ENCODE results near the gene EDAR.

The EDAR gene

DNA sequence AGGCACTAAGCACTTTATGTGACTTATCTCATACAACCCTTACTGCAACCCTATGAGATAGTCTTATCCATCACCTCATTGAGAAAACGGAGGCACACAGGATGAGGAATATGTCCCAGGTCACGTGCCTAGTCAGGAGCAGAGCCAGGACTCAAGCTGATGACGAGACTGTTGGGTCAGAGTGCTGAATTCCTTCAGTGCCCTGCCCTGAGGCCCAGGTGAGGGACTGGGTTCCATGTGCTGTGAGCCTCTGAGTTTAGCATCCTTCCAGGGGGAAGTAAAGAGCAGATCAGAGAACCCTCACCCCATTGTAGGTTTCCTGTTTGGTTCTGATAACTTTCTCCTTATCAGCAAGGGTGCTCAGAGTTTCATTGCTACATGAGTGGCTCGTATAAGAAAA lies 11.7 kb upstream of the EDAR start:
- no peak for DNase-seq

DNA sequence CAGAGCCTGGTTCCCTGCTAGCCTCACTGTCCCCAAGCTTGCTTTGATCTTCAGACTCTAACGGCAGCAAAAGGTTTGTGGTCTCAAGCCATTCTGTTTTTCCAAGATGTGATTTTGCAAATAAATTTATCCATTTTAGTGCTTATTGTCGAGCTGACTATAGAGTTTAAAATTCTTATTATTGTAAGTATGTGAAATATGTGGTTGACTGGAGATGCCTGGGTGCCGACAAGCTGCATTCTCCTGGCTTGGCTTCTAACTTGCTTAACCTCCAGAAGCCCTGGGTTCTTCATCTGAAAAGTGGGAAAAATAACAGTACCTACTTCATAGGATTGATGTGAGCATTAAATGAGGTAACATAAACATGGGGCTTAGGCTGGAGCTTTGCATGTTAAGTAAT lies 9.9 kb upstream of the EDAR start:
- no peak for DNase-seq

DNA sequence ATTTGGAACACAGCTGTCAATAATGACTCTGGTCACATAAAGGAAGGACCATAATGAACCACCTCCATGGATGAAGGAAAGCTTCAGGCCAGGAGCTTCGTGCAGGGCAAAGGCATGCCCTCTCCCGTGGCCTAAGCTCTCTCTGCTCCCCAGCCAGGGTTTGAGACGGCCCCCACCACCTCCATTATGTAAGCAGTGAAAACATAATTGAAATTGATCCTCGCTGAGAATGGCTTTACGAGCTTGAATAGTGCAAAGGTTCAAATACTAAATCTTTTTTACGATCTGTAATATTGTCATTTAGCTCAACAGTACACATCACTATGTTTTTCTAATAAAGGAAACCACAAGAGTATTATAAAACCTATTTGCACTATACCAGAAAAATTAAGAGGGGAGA lies 5.2 kb upstream of the EDAR start:
- no peak for DNase-seq

DNA sequence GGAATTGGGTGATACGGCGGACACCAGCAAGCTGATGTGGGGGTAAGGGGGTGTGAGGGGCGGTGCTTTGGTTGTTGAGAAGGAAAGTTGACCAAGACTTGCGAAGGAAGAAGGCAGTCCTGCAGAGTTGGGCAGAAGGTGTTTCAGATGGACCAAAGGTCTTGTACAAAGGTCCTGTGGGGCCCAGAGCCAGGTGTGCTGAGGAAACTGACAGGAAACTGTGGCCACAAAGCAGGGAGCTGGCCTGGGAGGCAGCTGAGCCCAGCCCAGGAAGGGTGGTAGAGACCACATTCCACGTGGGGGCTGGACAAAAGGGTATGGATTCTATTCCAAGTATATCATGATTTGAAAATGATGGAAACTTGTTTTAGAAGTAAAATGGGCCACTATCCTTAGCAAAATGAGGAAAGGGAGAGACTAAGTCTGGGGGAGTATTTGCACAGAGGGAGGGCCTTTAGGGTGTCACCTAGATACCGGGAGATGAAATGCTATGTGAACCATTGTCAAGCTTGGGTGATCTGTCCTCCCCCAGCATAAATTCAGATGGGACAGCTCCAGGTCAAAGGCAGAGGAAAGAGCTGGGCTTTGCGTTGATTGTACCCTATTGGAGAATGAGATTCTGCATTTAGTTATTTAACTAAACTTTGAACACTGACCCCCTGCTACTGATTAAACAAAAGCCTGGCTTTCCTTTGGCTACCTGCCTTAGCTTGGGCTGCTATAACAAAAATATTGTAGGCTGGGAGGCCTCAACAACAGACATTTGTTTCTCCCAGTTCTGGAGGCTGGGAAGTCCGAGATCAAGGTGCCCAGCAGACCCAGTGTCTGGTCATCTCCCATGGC lies 4.3 kb upstream of the EDAR start:
- no peak for DNase-seq

DNA sequence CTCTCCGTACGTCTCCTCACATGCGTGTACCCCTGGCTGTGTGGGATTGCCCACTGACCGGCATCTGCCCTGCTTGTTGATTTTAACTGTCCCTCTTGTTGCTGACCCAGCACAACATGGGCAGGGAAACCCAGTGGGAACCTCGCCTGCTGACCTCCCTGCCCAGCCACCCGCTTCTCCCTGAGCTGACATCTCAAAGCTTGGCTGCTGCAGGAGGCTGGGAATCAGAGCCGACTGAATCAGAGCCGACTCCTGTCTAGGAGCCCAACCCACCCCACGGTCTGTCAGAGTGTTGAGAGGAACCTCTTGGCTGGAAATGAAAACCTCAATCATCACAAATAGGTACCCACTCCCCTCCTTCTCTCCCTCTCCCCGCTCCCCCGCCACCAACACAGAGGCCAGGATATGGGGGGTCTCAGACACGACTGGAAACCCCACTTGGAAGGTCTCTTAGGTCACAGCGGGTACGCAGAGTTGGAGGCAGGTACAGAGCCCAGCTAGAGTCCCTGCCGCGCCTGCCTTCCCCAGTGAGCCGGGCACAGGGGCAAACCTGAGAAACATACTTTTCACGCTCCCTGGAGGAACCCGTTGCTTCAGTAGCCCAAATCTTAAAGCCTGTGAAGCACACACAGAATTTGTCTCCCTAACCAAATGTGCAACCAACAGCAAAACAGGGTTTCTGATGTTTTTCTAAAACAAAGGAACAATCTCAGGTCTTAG lies 784 bp downstream of the EDAR start:
- no peak for DNase-seq

DNA sequence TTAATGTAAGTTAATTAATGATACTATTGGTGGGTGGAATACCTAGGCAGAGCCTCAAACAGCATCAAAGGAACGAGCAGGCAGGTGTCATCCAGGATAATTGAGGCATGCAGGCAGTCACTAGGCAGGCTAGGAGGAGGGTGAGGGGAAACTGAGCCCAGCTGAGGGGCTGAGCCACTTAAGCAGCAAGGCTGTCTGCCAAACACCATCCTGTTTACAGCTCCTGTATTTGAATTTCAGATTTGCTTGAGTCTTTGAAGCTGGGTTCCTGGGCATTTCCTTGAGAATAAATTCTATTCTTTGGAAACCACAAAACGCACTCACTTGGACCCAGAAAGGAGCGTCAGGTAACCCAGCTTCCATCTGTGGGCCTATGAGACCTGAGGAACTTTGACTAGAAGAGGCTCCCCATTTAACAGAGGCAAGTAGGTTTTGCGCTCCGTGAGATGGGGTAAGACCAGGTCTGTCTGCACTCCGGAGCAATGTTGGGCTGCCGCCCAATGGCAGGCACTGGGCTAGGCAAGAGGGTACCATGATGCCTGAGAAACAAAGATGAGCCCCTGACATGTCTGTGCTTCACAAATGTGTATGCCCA lies 2.0 kb downstream of the EDAR start:
- DNase-seq = no peak

DNA sequence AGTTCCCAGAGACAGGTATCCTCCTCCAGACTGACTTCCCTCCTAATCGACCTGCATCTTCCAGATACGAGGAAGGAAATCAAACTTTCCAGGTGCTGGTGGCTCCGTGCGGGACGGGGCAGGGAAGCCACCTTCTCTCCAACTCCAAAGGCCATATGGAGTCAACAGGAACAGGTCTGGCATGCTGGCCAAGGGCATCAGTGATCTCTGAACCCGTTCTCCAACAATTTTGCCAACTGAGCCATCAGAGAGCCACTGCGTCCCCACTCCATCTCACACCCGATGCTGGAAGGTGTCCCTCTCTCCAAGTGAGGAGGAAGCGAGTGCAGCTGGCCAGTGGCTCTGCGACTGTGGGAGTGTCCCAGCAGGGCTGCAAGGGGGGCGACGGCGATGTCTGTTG lies 5.4 kb downstream of the EDAR start:
- DNase-seq = no peak

DNA sequence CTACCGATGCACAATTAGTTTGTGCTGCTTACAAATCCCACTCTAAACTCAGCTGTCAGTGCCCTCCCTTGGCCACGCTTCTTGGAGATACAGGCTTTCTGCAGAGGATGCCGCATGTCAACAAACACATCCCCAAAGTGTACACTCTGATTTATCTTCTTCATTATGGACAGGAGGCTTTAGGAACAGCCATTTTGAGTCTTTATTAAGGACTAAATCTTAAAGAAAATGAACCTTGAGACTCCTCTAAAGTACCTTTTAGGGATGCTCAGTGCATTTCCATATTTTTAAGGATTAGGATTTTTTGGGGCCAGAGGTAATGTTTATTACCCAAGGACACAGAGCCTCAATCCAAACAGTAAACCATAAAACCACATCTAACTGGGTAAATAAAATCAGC lies 6.0 kb downstream of the EDAR start:
- no peak for DNase-seq

DNA sequence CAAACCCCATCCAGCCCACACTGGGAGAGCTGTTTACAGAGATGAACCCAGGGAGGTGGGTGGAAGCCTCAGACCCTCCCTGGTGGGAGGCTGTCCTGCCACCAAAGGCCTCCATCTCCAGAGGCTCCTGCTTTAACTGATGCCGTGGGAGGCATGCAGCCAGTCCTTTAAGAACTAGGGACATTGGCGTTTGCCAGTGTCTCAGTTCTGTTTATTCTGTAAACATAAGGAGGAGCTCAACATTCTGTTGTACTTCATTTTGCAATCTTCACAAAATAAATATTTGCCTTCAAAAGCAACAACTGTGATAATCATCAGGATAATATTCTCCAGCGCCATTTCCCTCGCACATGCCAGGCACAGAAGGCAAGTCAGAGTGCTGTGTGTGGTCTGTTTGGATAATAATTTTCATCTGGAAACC lies 6.8 kb downstream of the EDAR start:
- DNase-seq = no peak

DNA sequence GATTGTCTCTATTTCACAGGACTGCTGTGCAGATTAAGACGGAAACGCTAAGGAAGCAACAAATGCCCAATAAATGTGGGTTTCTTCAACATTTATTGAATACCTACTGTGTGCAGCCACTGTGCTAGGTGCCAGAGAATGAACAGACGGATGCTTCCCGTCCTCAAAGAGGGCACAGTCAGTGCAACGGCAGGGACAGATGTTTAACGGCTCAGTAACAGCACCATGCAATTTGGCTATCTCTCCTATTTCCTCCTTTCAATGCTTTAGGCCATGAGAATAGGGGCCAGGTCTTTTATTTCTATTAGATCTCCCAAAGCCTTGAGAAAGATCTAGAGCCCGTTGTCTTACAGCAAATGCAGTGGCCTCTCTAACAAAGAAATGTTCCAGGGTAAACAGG lies 7.2 kb downstream of the EDAR start:
- DNase-seq = no peak

DNA sequence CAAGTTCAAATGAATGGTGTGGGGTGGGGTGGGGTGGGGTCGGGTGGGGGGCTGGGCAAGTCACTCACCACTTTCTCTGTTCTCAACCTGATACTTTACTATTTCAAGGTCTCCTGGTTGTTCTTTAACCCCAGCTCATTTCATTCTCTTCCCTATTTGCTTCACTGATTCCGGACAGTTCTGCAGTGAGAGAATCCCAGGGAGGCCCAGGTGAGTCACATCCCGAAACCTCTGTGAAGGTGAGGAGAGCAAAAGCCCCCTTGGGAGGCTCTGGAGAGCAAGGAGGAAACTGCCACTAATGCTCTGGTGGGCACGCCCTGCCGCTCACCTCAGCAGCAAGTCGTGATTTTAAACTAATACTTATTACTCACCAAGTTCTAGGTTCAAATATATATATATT lies 8.9 kb downstream of the EDAR start:
- DNase-seq = no peak

DNA sequence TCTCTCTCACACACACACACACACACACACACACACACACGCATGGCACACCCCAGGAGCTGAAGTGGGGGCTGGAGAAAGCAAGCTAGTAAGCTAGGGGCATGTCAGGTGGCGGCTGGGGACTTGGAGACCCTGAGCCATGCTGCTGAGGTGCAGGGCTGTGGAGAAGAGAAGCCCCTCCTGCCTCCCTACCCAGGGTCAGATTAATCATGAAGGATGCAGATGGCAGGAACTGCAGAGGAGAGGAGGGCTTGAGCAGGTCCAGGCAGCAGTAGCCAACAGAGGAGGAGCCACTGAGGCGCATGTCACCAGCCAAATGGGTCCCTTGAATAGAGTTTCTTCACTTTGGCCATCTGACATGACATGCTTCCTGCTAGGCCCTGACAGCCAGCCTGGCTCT lies 9.6 kb downstream of the EDAR start:
- DNase-seq = no peak

DNA sequence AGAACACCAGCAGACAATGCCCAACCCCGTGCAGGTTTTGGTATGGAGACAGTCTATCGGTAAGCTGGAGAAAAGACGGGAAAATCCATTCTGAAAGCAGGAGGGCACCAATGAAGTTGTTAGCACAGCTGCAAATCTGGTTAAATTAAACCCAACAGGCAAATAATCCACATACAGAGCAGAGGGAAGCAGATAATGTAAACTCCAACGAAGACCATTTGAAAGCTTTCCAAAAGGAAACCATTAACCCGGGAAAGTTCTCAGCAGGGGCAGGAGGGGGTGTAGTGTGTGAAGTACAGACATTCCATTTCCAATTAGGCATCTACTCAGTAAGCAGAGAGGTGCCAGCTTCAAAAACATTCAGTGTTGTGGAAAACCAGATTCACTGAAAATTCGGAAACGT lies 10.3 kb downstream of the EDAR start:
- no peak for DNase-seq

DNA sequence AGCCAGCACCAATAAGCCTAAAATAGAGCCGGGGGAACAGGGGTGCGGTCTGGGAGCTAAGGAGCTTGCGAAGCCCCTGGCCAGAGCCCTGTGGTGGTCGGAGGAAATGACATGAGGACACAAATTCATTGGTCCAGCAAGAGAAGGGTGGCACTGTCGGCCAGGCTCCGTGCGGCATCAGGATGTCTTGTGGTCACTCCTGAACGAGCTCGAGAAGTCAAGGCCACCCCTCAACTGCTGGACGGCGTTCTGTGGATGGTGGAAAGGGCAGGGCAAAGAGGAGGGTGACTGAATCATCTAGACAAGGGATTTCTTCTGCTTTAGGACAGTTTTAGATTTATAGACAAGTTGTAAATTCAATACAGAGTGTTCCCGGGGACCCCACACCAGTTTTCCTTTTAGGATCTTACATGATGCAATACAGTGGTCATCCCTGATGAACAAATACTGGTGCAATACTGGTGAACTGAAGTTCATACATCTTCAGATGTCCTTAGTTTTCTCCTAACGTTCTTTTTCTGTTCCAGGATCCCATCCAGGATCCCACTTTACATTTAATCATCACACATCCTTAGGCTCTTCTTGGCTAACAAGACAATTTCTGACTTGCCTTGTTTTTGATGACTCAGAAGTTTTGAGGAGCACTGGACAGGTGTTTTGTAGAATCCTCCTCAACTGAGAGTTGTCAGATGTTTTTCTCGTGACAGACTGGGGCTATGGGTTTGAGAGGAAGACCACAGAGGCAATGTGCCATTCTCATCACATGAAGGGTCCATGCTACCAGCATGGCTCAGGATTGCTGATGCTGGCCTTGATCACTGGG lies 13.2 kb downstream of the EDAR start:
- no peak for DNase-seq

DNA sequence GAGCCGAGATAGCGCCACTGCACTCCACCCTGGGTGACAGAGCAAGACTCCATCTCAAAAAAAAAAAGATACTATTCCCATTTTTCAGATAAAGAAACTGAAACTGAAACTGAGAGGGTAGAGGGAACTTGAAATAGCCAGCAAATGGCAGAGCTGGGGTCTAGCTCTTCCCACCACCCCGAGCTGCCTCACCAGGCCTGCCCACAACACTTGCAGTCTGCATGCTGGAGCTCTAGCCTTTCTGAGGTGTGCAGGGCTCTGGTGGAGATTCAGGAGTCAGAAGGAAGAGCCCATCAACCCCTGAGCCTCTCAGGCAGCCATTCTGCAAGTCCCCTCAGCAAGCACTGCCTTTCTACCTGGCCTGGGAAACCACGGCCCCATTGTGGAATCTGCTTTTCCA lies 14.3 kb downstream of the EDAR start:
- no peak for DNase-seq

DNA sequence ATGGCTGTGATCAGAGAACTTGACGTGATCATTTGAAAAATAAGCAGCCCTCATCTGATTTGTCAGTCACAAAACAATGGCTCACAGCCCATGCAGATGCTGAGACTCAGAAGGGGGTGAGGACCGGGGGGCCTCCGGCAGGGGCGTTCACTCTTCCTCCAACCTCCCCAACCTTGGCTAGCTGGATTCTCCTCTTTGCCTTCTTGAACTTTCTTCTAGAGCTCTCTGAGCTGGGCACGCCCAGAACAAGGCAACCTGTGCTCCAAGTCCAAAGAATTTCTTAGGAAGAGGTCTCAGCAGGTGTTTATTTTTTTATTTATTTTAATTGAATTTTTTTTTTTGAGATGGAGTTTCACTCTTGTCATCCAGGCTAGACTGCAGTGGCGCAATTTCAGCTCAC lies 16.4 kb downstream of the EDAR start:
- no peak for DNase-seq

DNA sequence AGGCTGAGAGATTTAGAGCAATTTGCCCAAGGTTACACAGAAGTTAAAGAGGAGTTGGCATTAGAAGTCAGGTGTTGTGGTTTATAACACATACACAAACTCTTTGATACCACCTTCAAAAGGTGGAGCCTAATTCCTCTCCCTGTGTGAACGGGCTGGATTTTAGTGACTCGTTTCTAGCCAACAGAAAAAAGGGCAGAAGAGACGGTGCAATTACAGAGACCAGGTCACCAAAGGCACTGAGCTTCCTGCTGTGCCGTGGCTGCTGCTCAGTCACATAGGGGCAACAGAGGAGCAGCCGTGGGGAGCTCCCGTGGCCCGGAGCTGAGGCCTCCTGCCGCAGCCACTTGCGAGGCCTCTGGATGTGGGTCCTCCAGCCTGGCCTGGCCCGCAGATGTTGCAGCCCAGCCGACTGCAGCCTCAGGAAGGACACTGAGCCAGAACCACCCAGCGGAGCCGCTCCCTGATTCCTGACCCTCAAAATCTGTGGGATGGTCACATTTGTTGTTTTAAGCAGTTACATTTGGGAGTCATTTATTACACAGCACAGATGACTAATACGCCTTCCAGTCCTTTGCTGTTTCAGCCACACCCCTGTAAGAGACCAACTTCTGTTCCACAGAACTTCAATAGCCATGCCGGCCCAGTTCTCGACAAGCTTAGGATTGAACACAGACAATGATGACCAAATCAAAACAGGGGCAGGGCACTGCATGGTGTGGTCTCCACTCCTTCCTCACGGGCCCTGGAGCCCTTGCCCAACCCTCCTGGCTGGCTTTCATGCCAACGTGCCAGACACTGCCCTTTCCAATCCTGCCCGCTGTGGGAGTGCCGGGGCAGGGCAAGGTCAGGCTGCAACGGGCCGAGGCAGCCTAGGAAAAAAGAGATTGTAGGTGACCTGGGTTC lies 17.1 kb downstream of the EDAR start:
- DNase-seq = no peak

DNA sequence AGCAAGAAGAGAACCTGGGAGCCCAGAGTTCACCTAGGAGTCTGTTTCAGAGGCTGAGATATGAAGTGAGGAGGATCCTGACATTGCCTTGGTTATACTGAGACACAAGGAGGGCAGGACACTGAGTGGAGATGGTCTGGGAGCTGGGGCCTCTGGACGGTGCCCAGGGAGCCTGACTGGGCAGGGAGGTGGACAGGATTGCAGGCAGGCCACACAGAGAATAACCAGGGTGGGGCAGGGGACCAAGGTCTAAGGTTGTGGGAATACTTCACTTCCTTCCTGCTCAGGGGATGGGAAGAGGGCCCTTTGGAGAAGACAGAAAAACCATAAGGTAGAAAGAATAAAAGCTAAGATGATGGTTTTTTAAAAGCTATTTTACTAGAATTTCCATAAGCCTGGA lies 18.7 kb downstream of the EDAR start:
- no peak for DNase-seq

DNA sequence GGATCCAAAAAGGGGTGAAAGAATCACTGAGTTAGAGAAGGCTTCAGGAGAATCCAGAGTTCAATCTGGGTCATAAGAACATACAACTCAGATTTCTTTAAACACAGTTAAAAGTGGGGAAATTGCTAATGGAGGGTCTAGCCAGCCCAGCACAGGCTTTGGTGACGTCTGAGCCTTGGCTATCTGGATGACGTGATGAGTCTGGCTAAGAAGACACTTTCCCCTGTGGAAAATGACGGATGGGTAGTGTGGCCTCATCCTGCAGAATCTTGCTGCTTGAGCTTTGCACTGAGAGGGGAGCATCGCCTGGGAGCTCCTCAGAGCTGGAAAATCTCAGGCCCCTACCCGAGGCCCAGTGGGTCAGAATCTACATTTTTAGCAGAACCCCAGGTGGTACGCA lies 19.2 kb downstream of the EDAR start:
- DNase-seq = no peak

DNA sequence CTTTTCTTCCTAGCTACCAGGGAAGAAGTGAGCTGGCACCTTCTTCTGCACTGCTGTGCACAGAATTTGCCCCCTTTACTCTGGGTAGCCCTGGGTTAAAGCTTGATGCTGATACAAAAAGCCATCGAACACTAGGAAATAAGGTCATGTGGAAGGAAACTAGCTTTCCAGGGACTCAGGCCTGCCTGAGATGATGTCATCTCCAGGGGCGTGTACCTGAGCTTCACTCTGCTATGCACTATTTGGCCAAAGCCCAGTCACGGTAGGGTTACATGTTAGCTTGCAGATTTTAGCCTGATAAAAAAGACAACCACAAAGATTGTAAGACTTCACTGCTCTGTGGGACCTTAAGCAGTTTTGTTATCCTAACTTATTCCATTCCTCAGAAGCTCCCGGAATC lies 20.4 kb downstream of the EDAR start:
- no peak for DNase-seq

DNA sequence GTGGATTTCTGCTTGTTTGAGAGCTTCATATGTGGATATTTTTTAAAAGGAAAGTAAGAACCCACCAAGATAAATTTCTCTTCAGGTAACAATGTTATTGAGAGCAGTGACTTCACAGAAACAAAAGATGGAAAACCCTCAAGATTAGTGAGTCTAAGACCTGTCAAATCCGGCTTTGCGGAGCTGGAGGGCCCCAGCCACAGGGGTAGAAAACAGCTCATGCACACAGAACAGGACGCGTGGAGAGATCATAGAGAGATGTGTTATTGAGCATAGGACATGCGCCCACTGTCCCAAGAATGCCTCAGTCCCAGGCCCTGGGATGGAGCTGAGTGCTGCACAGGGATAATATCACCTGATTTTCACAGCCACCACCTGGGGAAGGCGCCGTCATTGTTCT lies 21.3 kb downstream of the EDAR start:
- DNase-seq = no peak

Data from AML-193 (cell line).